GM04503 (cell line): Measurements from ENCODE around the gene SLTM.
"Not testable (repeated sequence)": the region's sequence is repeated elsewhere in the genome, so short reads cannot be mapped to it uniquely, and the experiment has no call there.

ENCODE experiments used
- DNase-seq: peaks from one replicate; pipeline ENCODE4 v3.0.0-alpha.2; 2012; ENCODE audit warnings: low read depth

Gene SLTM

GRCh38 chr15:58926823-58927222 is 6.7 kb downstream of the SLTM start:
- DNase-seq, result no peak

GRCh38 chr15:58924327-58924726 is 9.2 kb downstream of the SLTM start:
- no peak for DNase-seq

- DNase-seq, result no peak
Measured at GRCh38 chr15:58923696-58924300, 9.7 kb downstream of the SLTM start.

GRCh38 chr15:58923284-58923683 is 10.2 kb downstream of the SLTM start:
- no peak for DNase-seq

DNA sequence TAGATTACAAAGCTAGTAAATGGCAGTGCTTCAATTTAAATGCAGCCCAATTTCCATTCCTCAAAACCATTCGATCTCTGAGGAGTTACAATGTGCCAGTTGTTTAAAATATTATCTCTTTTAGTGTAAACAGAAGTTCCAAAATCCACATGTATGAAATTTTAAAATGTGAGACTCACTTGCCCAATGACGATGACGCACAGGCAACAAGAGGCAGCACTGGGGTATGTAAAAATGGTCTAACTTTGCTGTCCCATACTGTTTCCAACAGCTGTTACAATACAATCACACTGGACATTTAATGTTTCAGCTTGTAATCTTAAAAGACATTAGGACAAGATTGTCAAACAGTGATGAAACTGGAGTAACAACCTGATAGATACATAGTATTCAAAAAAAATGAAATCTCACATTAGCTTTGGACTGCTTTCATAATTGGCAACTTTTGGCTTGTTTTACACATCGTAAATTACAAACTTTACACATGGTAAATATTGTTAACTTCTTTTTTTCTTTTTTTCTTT is 12.2 kb downstream of the SLTM start:
- DNase-seq, result no peak

DNA sequence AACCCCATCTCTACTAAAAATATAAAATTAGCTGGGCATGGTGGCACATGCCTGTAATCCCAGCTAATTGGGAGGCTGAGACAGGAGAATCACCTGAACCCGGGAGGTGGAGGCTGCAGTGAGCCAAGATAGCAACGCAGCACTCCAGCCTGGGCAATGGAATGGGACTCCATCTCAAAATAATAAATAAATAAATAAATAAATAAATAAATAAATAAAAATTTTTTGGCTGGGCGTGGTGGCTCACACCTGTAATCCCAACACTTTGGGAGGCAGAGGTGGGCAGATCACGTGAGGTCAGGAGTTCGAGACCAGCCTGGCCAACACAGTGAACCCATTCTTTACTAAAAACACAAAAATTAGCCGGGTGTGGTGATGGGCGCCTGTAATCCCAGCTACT is 13.0 kb downstream of the SLTM start:
- not testable (repeated sequence) for DNase-seq

- DNase-seq, result no peak
Measured at GRCh38 chr15:58919232-58919631, 14.2 kb downstream of the SLTM start.

DNA sequence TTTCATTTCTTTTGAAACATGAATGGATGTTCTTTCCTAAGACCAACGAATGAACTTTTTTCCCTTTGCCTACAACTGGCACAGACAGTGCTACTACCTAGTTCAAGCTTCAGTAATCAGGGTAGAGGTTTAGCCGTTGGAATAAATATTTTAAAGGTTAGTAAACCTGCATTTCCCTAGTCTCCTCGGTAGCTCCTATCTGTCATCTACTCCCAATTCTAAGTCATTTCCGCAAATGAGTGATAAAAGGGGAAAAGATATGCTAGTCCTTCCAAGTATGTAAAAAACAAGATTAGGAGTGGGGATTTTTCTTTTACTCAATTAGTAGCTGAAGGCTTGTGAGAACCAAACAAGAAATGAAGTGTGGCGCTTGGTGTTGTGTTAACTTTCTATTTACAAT is 15.2 kb downstream of the SLTM start:
- DNase-seq, result no peak

- not testable (repeated sequence) for DNase-seq
Measured at GRCh38 chr15:58917613-58918129, 15.8 kb downstream of the SLTM start.

GRCh38 chr15:58916962-58917361 is 16.5 kb downstream of the SLTM start:
- DNase-seq, result no peak

GRCh38 chr15:58910456-58910855 is 23.0 kb downstream of the SLTM start:
- no peak for DNase-seq

DNA sequence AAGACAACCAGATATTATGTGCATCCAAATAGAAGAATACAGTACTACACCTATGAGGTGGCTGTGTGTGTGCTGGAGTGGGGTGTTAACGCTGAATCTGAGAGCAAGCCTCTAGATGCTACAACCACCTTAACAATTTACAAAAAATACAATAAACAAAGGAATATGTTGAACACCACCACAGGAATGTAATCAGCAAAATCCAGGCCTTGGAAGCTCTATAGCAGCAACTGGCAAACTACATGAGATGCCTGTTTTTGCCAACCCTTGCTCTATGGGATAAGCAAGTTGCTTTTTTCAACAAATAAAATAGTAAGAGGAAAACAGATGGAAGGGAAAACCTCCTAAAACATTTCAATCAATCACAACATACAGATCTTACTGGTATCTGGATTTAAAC is 23.9 kb downstream of the SLTM start:
- no peak for DNase-seq

DNA sequence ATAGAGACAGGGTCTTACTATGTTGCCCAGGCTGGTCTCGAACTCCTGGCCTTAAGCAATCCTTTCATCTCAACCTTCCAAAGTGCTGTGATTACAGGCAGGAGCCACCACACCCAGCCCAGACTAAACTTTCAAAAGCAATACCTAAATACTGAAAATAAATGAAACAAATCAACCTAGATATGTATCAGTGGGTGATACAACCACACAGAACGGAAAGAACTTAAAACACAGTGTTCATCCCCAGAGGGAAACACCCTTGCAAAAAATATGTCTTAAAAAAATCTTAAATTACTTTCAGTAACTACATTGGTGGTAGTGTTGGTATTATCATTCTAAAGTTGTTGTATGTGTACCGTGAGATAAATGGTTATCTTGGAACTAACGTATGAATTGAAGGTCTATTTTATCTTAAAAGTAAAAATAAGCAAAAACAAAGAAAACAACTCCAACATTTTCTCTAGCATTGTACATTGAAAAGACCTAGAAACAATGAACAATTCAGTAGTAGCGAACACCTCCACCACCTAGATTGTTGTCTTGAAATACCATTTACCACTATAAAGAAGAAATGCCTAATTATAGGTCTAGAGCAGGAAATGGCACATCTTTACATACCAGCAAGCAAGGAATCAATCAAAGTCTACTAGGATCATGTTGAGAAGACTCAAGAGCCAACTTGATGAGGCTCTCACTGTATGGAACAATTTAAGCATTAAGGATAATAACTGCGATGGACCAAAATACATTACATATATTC is 24.7 kb downstream of the SLTM start:
- no peak for DNase-seq

DNA sequence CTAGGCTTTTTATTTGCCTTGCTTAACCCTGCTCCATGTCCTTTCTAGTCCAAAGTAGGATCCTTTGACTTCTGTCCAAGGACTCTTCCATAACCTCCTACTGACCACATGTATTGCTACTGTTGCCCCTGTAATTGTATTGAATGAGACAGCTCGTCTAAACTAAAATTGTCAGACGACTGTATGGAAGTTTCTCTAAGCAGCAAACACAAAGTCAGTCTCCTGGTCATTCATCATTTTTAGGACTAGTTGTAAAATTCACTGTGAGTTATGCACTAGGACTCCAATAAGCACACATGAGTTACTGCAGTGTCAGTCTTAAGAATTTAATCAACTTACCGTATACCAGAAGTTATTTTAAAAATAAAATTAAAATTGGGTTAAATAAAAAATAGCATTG is 32.8 kb downstream of the SLTM start:
- DNase-seq, result no peak

GRCh38 chr15:58898150-58898680 is 35.3 kb downstream of the SLTM start:
- no peak for DNase-seq

- DNase-seq, result no peak
Measured at GRCh38 chr15:58889363-58889762, 44.1 kb downstream of the SLTM start.

DNA sequence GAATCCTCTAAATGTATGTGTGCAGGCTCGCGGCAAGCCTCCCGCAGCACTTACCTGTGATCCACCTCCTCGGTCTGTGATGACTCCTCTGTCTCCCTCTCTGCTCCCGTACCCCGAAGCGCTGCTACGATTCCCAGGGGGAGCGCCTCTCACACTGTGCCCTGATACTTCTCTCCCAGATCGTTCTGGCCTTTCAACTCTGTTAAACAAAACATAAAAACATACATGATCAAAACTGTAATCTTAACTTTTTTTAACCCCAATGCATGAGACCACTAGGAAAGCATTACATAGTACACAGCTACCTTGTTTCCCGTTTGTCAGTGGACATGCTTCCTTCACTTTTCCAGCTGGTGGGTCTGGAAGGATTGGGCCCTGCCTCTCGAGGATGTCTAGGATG is 46.6 kb downstream of the SLTM start:
- DNase-seq, result no peak

- DNase-seq, result not testable (repeated sequence)
Measured at GRCh38 chr15:58883926-58884325, 49.6 kb downstream of the SLTM start.

DNA sequence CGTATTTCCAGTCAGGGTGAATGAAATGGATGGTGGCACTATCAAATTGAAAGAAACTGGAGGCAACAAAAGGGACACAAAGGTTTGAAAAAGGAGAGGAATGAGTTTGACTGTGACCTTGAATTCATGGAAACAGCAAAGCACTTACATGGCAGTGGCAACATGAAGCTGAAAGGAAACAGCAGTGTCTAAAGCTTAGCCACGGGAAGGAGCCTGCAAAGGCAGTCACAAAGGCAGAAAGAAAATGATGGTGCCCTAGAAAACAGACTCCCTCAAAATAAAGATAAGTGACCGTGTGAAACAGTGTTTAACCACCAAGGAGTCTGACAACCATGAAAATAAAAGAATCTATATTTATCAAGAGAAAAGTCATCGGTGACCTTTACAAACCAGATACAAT is 51.2 kb downstream of the SLTM start:
- DNase-seq, result no peak

GRCh38 chr15:58880320-58880719 is 53.2 kb downstream of the SLTM start:
- DNase-seq, result no peak

DNA sequence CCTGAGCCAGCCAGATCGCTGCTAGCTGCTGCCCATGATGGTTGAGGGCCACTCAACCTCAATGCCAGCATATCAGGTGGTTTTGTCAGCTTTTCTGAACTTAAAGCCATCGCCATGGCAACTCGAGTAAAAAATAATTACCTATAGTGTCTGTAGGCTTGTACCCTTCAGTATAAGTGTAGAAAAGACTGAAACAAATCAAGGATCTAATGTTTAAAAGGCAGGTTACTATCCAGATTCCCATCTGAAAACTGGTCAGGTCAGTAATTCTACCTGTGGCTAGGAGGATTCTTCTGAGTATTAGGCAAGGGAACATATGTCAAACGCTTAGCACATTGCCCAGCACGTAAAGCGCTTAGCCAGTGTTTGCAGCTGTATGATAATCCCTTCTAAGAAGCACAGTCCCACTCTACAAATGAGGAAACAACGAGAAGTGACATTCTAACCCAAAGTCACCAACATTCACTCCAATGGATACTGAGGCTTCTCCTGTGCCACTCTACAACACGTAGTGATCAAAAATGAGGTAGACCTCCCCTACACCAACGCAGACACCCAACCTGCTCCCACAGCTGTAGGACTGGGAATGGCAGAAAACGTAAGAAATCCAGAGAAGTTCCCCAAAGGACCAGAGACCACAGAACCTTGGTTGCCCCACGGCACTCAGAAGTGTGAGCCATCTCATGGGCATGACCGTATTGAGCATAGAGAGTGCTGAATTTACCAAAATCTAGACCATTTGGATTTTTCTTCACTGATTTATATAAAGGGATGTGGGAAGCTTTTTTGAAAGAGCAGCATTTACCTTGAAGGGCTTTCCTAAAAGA is 55.3 kb downstream of the SLTM start:
- no peak for DNase-seq
